ENCODE data around the gene VPS13C.

DNA sequence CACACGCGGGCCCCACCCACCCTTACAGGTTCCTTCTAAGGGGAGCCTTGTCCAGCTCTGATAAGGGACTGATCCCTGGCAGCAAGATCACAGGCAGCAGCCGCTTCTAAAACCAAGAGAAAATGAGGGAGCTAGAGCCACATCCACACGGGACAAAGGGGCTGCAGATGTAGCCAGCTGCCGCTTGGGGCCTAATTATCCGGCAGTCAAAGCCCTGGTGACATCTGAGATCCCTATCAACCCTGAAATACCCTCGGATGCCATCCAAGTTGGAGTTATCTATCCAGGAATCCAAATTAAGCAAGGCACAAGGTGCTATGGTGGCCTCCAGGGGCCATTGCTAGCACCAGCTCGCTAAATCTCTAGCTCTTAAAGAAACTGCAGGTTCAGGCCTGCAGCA, 248.3 kb downstream of the VPS13C start:
- TF ChIP-seq, protein P1, sequence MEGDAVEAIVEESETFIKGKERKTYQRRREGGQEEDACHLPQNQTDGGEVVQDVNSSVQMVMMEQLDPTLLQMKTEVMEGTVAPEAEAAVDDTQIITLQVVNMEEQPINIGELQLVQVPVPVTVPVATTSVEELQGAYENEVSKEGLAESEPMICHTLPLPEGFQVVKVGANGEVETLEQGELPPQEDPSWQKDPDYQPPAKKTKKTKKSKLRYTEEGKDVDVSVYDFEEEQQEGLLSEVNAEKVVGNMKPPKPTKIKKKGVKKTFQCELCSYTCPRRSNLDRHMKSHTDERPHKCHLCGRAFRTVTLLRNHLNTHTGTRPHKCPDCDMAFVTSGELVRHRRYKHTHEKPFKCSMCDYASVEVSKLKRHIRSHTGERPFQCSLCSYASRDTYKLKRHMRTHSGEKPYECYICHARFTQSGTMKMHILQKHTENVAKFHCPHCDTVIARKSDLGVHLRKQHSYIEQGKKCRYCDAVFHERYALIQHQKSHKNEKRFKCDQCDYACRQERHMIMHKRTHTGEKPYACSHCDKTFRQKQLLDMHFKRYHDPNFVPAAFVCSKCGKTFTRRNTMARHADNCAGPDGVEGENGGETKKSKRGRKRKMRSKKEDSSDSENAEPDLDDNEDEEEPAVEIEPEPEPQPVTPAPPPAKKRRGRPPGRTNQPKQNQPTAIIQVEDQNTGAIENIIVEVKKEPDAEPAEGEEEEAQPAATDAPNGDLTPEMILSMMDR (conservative IDR thresholded peaks at IDR 0.05; ENCODE audit: low read length): no peak
- TF ChIP-seq EZH2phosphoT487 (IDR thresholded peaks at IDR 0.05; ENCODE audit: borderline replicate concordance): no peak
